Activated CD8-positive, alpha-beta T cell treated with anti-CD3 and anti-CD28 coated beads, Interleukin-2, amount 10 ng/mL, durations not matched to agents 7 days and 5 days (primary cell): ENCODE data around the gene GAS2L2. TPM values are rescaled to one million over a fixed set of nuclear protein-coding genes. Genes with fewer than 3 reads are reported as not detected.

ENCODE experiments used
- ATAC-seq: fragments of 150-1000 bp; cut with Tn5 transposase; one replicate; pipeline ENCODE4 v1.10.0; 2021; ENCODE audit warnings: moderate library complexity
- CTCF ChIA-PET: fragments of 350-600 bp; sonication (Branson Sonifier 250); formaldehyde crosslinking; loops from one replicate; lab custom pipeline; 2021; ENCODE audit warnings: antibody characterized with exemption; lab: Charles Lee
- POLR2A ChIA-PET: fragments of 350-600 bp; sonication (Branson Sonifier 250); formaldehyde crosslinking; loops from one replicate; lab custom pipeline; 2021; ENCODE audit warnings: antibody characterized with exemption; lab: Charles Lee
- DNase-seq: peaks from one replicate; pipeline ENCODE4 v3.0.0-alpha.2; 2020
- H3K27ac Mint-ChIP-seq: one replicate; pipeline ENCODE4 v1.8.0; 2021; ENCODE audit warnings: mild to moderate bottlenecking, mixed read lengths
- H3K27me3 Mint-ChIP-seq: one replicate; pipeline ENCODE4 v1.8.0; 2021; ENCODE audit warnings: low read depth, mixed read lengths
- H3K36me3 Mint-ChIP-seq: one replicate; pipeline ENCODE4 v1.8.0; 2021; ENCODE audit warnings: low read depth, mixed read lengths
- H3K4me1 Mint-ChIP-seq: one replicate; pipeline ENCODE4 v1.8.0; 2021; ENCODE audit warnings: low read depth, mixed read lengths
- H3K4me3 Mint-ChIP-seq: one replicate; pipeline ENCODE4 v1.8.0; 2021; ENCODE audit warnings: mild to moderate bottlenecking, mixed read lengths
- H3K9me3 Mint-ChIP-seq: one replicate; pipeline ENCODE4 v1.8.0; 2022; ENCODE audit warnings: mixed read lengths; ENCODE audit not compliant: insufficient read depth
- total RNA-seq, 2 experiments: library from RNA; stranded (reverse); gene quantifications; one replicate each; pipeline ENCODE4 v1.2.3, GENCODE V29; 2021

Gene GAS2L2
- total RNA-seq, 2 experiments from 2014 or later = not detected

DNA sequence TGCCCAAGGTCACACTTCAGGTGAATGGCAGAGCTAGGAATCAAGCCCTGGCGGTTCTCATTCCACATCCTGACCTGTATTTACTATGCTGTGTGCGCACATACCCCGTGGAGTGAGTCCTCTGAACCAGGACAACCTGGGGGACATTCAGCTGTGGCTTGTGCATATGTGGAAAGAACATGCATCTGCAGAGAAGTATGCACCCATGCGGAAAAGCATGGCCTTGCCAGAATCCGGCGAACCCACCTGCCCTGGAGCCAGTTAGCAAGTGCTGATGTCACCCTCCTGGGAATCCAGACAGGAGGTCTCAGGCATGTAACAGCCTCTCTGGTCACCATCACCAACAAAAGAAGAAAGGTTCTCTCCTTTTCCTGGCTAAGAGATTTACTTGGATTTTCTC is 19.7 kb downstream of the GAS2L2 start:
- CTCF ChIA-PET = no interaction called here
- DNase-seq (no peak), ATAC-seq (no peak)
- POLR2A ChIA-PET = interaction anchor here (0.6 kb wide), 1 partner anchor 749 kb away, joined by 3 read pairs; no protein-coding TSS in a partner anchor
- Mint-ChIP-seq H3K9me3 (no peaks in the 10 kb centered on the region), H3K4me3 (no peak overlapping the region), H3K4me1 (peaks cover 13% of the 10 kb centered on the region), H3K27me3 (peaks cover 20% of the 10 kb centered on the region), H3K27ac (no peak overlapping the region), H3K36me3 (peaks cover 12% of the 10 kb centered on the region)

DNA sequence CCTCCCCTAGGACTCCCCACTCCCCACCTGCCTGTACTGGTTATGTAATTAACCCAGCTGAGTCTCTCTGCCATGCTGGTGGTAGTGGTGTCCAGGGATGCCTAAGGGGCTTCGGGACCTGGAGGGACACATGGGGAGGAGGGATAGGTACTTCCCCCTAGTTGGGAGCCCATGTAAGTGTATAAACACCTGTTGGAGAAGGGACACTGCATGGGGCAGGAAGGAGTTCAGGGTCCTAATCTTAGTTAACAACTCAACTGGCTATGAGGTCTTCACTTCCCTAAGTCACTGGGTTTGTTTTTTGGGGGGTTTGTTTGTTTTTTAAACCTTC is 20.3 kb downstream of the GAS2L2 start:
- H3K4me1 Mint-ChIP-seq = peaks cover 13% of the 10 kb centered on the region
- H3K36me3 Mint-ChIP-seq = peaks cover 17% of the 10 kb centered on the region
- peaks cover 20% of the 10 kb centered on the region for H3K27me3 Mint-ChIP-seq
- ChIA-PET POLR2A (no interaction called here), CTCF (no interaction called here)
- no peak overlapping the region for H3K27ac Mint-ChIP-seq
- no peak overlapping the region for H3K4me3 Mint-ChIP-seq
- H3K9me3 Mint-ChIP-seq = no peaks in the 10 kb centered on the region
- DNase-seq (no peak), ATAC-seq (no peak)

DNA sequence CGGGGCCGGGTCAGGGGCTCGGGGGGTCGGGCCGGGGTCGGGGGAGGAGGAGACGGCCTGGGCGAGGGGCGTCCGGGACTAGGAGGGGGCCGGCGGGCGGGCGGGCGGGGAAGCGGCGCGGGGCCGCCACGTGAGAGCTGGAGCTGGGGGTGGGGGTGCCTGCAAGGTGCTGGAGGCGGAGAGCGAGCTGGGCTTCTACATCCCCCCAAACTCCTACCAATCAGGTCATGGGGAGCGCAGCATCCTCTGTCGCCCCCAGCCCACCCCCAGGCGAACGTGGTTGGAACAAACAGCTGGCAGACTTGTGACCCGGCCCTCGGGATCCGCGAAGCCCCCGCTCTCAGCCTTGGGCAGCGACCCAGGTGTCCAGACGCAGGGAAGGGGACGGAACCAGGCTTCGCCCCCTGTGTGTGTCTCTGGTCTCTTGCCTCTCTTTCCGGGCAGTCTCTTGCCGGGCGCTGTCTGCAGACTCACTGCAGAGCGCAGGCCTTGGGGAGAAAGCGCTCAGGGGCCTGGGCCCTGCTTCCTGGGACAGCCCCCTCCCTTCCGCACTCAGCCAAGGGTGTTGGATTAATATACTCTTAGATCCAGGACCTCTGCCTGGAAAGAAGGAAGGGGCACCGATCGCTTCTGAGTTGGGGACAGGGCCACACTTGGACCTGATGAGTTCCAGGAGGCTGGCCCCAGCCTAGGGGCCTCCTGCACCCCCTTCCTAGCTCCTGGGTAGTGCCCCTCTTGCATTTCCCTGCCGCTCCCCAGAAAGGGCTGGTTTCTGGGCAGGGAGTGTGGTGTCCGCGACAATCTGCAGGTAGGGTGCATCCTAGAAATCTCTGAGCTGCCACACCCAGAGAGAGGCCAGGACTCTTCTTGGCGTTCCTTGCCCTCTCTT is 20.9 kb downstream of the GAS2L2 start:
- peak overlapping the region; percentile 22 for H3K4me3 Mint-ChIP-seq
- H3K36me3 Mint-ChIP-seq = peaks cover 21% of the 10 kb centered on the region
- peaks cover 13% of the 10 kb centered on the region for H3K4me1 Mint-ChIP-seq
- H3K27ac Mint-ChIP-seq = no peak overlapping the region
- H3K27me3 Mint-ChIP-seq = peaks cover 20% of the 10 kb centered on the region
- ATAC-seq = no peak
- no peaks in the 10 kb centered on the region for H3K9me3 Mint-ChIP-seq
- CTCF ChIA-PET = interaction anchor here (2.5 to 4.5 kb wide), 2 partner anchors 15 to 119 kb away, joined by 9 to 15 read pairs; no protein-coding TSS in a partner anchor
- no peak for DNase-seq
- POLR2A ChIA-PET = interaction anchor here (1.0 kb wide), 1 partner anchor 491 kb away, joined by 3 read pairs; no protein-coding TSS in a partner anchor

DNA sequence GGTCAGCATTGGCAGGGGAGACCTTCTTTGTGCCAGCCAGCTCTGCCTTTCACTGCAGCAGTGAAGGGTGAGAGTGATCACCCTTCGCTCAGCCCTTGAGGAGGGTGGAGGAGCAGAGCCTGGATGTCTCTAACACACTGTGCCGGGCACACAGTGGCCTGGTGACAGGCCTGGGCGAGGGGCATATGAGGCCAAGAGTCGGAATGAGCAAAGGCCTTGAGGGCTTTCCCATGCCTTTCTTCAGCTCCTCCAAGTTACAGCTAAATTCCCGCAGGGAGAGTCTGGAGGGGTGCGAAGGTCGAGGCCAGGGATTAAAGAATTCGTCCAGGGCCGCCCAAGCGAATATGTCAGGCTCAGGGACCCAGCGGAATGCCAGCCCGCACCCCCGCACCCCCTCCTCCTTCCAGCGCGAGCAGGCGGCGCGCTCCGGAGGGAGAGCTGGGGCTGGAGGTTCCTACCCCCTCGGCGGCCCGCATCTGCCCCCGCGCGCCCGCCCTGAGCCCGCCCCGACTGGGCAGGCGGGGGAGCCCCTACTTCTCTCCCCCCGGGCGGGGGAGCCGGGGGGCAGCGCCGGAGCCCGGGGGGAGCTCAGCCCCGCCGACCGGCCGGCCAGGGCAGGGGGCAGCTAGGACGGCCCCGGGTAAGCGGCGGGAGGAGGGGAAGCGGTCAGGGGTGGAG is 21.7 kb downstream of the GAS2L2 start, which contains the start of gene RASL10B:
TSS of gene RASL10B (plus strand) at position 401 of the 678 bp plus-strand sequence. CDS start 3,546 bp downstream, outside the sequence.
- H3K9me3 Mint-ChIP-seq = no peaks in the 10 kb centered on the region
- peak within 1 kb of the TSS; percentile 38 for H3K4me3 Mint-ChIP-seq
- H3K4me1 Mint-ChIP-seq = peaks cover 13% of the 10 kb centered on the region
- ChIA-PET CTCF (interaction anchor here (0.8 to 4.5 kb wide), 3 partner anchors 16 to 118 kb away, joined by 3 to 15 read pairs (median 9); no protein-coding TSS in a partner anchor), POLR2A (interaction anchor here (1.0 kb wide), 1 partner anchor 490 kb away, joined by 3 read pairs; no protein-coding TSS in a partner anchor)
- H3K27ac Mint-ChIP-seq = no peak within 1 kb of the TSS
- peaks cover 21% of the 10 kb centered on the region for H3K36me3 Mint-ChIP-seq
- DNase-seq (no peak), ATAC-seq (peak; percentile 59)
- H3K27me3 Mint-ChIP-seq = peaks cover 20% of the 10 kb centered on the region

DNA sequence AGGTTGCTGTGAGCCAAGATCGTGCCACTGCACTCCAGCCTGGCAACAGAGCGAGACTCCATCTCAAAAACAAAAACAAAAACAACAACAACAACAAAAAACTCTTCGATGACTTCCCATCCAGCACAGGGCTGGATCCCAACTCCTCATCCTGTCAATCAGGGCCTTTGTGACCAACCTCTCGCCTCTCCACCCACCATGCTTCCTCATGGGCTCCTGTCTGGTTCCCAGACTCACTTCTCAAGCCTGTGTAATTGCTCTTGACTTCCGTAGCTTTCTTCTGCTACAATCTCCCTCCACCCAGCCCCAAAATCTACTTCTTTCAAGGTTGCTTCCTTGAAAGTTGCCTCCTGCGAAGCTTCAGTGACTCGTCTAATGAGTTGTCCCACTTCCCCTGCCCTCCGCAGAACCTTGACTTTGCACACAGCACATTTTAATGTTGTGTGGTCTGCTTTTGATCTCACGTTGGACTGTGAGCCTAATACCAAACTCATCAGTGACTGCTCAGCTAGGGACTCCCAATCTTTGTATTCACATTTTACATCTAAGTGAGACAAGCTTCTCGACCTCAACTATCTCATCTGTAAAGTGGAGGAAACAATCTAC is 22.5 kb downstream of the GAS2L2 start:
- Mint-ChIP-seq H3K36me3 (peaks cover 27% of the 10 kb centered on the region), H3K4me3 (no peak overlapping the region), H3K4me1 (peaks cover 13% of the 10 kb centered on the region), H3K27ac (no peak overlapping the region), H3K9me3 (no peaks in the 10 kb centered on the region), H3K27me3 (peaks cover 20% of the 10 kb centered on the region)
- ATAC-seq = no peak
- ChIA-PET POLR2A (interaction anchor here (0.7 to 1.0 kb wide), 2 partner anchors 34 to 489 kb away, joined by 3 read pairs; no protein-coding TSS in a partner anchor), CTCF (interaction anchor here (0.8 to 4.5 kb wide), 4 partner anchors 17 to 118 kb away, joined by 3 to 15 read pairs (median 6); no protein-coding TSS in a partner anchor)
- DNase-seq = no peak

DNA sequence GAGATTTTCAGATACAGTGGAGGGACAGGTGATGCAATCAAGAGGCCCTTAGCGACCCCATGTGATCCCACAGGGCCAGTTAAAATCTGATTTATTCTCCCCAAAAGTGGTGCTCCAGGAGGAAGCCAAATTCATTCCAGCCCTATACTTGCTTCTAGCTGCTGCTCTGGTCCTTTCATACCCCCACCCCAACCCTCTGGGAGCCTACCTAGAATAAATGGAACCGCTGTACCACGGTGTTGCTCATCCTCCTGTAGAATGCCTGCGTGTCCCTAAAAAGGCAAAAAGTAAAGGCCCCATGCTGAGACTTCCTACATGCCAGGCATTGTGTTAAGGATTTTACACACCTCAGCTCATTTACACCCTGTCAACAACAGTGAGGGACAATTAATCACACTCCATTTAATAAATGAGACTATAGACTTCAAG is 23.6 kb downstream of the GAS2L2 start:
- CTCF ChIA-PET = interaction anchor here (1.0 to 4.5 kb wide), 4 partner anchors 18 to 116 kb away, joined by 3 to 15 read pairs (median 6); no protein-coding TSS in a partner anchor
- POLR2A ChIA-PET = no interaction called here
- Mint-ChIP-seq H3K27me3 (peaks cover 20% of the 10 kb centered on the region), H3K36me3 (peaks cover 35% of the 10 kb centered on the region), H3K4me1 (peaks cover 13% of the 10 kb centered on the region), H3K4me3 (no peak overlapping the region), H3K9me3 (no peaks in the 10 kb centered on the region), H3K27ac (no peak overlapping the region)
- no peak for DNase-seq
- ATAC-seq = no peak

DNA sequence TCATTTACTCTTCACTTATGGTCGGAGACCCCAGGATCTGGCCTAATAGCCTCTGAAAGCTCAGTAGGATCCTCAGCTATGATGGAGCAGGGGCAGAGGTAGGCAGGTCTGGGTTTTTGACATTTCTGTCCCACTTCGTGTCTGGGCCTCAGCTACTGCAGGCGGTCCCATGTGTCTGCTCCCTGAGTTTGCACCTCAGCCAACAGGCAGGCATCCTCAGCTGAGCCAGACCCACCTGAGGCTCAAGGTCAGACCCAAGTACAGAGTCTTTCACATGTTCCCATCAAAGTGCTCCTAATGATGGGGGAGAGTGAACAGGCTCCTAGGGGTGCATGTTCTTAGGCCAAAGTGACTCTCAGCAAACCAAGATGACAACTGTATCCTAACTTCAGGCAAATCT is 24.5 kb downstream of the GAS2L2 start:
- Mint-ChIP-seq H3K4me3 (no peak overlapping the region), H3K27me3 (peaks cover 20% of the 10 kb centered on the region), H3K4me1 (peaks cover 13% of the 10 kb centered on the region), H3K36me3 (peaks cover 44% of the 10 kb centered on the region), H3K9me3 (no peaks in the 10 kb centered on the region), H3K27ac (no peak overlapping the region)
- DNase-seq (no peak), ATAC-seq (no peak)
- ChIA-PET POLR2A (no interaction called here), CTCF (interaction anchor here (1.3 to 4.5 kb wide), 4 partner anchors 19 to 116 kb away, joined by 3 to 15 read pairs (median 8); no protein-coding TSS in a partner anchor)

DNA sequence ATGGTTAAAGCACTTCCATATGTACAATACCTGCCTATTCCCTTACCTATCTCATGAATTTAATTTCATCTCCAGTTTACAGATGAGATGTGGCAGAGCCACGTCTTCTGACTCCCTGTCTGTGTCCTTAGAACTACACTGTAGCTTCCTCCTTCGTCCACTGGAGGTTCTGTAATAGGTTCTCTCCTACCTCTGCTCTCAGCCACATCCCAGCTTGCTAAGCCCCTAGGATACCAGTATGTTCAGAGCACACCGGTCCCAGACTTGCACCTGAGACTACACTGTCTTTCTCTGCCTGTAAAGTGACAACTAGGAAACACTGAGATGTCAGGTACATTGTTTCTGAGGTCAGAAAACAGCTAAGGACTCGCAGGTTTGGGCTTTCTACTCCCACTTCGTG is 25.4 kb downstream of the GAS2L2 start:
- POLR2A ChIA-PET = interaction anchor here (0.6 to 0.7 kb wide), 2 partner anchors 12 to 317 kb away, joined by 3 read pairs; no protein-coding TSS in a partner anchor
- peaks cover 13% of the 10 kb centered on the region for H3K4me1 Mint-ChIP-seq
- ATAC-seq = no peak
- H3K27me3 Mint-ChIP-seq = peaks cover 17% of the 10 kb centered on the region
- H3K36me3 Mint-ChIP-seq = peaks cover 46% of the 10 kb centered on the region
- H3K9me3 Mint-ChIP-seq = no peaks in the 10 kb centered on the region
- H3K27ac Mint-ChIP-seq = no peak overlapping the region
- no peak for DNase-seq
- H3K4me3 Mint-ChIP-seq = no peak overlapping the region
- CTCF ChIA-PET = interaction anchor here (1.8 to 2.4 kb wide), 2 partner anchors 20 to 36 kb away, joined by 8 to 9 read pairs; no protein-coding TSS in a partner anchor

DNA sequence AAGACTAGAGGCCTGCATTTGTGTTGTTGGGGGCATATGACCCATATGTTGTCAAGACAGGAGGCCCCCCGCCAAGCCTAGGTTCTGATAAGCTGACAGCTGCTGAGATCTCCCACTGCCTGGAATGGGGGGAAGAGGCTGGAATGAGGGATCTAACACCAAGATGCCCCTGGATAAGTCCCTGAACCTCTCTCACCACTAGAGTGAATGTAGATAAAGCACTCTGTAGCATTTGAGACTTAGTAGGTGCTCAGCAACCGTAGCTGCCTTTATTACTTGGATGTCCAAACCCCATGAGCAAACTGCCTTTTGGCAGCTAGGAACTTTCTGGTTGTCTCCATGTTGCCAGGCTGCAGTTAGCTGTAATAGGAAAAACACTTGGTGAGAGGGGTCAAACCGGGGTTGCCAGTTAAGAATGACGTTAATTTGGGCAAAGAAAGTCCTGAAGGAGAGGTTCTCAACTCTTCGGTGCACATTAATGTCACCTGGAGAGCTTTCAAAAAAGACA is 26.0 kb downstream of the GAS2L2 start:
- ChIA-PET POLR2A (interaction anchor here (0.6 kb wide), 1 partner anchor 317 kb away, joined by 3 read pairs; no protein-coding TSS in a partner anchor), CTCF (interaction anchor here (1.2 to 2.4 kb wide), 2 partner anchors 20 to 37 kb away, joined by 4 to 9 read pairs; no protein-coding TSS in a partner anchor)
- no peaks in the 10 kb centered on the region for H3K9me3 Mint-ChIP-seq
- H3K4me1 Mint-ChIP-seq = peaks cover 11% of the 10 kb centered on the region
- peaks cover 46% of the 10 kb centered on the region for H3K36me3 Mint-ChIP-seq
- no peak for DNase-seq
- ATAC-seq = no peak
- no peak overlapping the region for H3K4me3 Mint-ChIP-seq
- H3K27ac Mint-ChIP-seq = no peak overlapping the region
- H3K27me3 Mint-ChIP-seq = peaks cover 11% of the 10 kb centered on the region

DNA sequence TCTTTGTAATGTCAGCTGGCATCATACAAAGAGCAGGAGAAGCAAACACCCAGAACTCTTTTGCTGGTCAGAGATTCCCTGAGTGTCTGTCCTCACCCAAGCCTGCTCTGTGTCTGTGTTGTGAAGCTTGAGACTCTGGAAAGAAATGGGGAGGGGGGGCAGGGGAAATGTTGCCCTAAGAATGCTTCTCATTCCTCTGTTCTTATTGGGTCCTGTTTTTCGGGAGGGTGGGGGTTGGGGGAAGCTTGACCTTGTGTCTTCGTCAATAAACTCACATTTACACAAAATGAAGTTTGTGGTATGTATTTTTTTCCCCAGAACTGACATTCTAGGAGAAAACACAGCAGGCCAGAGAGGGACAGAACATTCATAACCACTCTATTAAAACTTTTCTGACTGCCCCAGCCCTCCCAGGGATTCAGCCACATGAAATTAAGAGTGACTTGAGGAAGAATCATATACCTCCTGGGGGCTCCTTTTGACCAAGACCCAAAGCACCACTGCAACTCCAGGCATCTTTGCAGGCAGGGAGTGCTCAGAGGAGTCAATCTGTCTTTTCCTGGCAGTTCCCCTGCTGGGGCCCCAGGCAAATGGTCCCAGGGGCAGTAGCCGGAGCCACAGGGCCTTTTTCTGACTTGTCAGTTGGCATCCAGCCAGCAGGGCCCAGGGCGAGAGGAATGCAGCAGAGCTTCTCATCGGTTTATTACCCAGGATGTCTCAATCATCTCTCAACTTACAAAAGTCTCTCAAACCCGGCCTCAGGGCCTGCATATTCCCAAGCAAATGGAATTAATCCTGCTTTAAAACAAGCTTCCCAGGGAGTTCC is 26.7 kb downstream of the GAS2L2 start:
- peaks cover 11% of the 10 kb centered on the region for H3K4me1 Mint-ChIP-seq
- peaks cover 49% of the 10 kb centered on the region for H3K36me3 Mint-ChIP-seq
- no peak overlapping the region for H3K27ac Mint-ChIP-seq
- no peaks in the 10 kb centered on the region for H3K9me3 Mint-ChIP-seq
- DNase-seq (no peak), ATAC-seq (no peak)
- POLR2A ChIA-PET = no interaction called here
- H3K4me3 Mint-ChIP-seq = no peak overlapping the region
- peaks cover 10% of the 10 kb centered on the region for H3K27me3 Mint-ChIP-seq
- CTCF ChIA-PET = interaction anchor here (1.0 to 2.4 kb wide), 3 partner anchors 21 to 113 kb away, joined by 3 to 9 read pairs (median 4); no protein-coding TSS in a partner anchor
